ENCODE measurements around the gene KCNK6. TPM values are rescaled to one million over a fixed set of nuclear protein-coding genes. Genes with fewer than 3 reads are reported as not detected.
A peak's percentile ranks its signal among the peaks of the same experiment; 100 is the strongest.
"Not testable (repeated sequence)": the region's sequence is repeated elsewhere in the genome, so short reads cannot be mapped to it uniquely, and the experiment has no call there.

The KCNK6 gene
- total RNA-seq, 2 experiments from 2014 or later: 6.6 to 6.9 TPM

DNA sequence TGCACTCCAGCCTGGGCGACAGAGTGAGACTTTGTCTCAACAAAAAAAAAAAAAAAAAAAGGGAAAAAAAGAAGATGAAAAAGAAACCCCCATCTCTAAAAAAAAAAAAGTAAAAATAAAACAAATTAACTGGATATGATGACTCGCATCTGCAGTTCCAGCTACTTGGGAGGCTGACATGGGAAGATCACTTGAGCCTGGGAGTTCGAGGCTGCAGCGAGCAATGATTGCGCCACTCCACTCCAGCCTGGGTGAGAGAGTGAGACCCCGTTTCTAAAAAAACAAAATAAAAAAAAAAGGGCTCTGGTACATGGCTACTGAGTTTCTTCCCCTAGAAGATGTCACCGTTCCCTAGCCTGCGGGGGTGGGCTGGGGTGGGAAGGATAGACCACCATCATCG, 13.6 kb downstream of the KCNK6 start:
- no peak overlapping the region for H3K27ac Mint-ChIP-seq
- H3K36me3 Mint-ChIP-seq: peaks cover 5% of the 10 kb centered on the region
- H3K4me1 Mint-ChIP-seq: peaks cover 6% of the 10 kb centered on the region
- DNase-seq: no peak
- H3K27me3 Mint-ChIP-seq: no peaks in the 10 kb centered on the region
- H3K9me3 Mint-ChIP-seq: no peaks in the 10 kb centered on the region
- H3K4me3 Mint-ChIP-seq: no peak overlapping the region

DNA sequence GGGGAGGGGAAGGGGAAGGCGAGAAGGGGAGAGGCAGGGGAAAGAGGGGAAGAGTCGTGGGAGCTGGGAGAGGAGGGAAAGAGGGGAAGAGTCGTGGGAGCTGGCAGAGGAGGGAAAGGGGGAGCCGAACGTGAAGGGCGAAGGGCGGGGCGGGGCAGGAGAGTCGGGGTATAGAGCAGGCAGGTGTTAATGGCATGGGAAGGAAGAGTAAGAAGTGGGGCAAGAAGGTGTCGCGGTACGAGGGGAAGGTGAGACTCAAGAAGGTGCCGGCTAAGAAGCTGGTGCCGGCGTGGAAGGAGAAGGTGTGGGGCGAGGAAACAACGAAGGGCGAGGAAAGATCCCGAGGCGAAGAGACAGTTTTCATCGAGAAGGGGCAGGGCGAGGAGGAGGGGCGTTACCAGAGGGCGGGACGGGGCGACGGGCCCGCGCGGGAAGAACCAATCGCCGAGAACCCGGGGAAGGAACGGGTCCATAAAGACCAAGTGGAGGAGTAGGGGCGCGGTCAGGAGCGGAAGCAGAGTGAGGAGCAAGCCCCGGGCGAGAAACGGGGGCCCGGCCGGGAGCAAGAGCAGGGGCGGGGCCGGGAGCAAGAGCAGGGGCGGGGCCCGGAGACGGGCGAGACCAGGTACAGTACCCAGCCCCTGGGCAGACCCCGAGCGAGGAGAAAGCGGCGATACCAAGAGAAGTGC, 16.4 kb downstream of the KCNK6 start:
- peak; percentile 96 for DNase-seq
- Mint-ChIP-seq H3K4me1 (peaks cover 9% of the 10 kb centered on the region), H3K27me3 (no peaks in the 10 kb centered on the region), H3K9me3 (no peaks in the 10 kb centered on the region), H3K27ac (peak overlapping the region; percentile 99), H3K4me3 (peak overlapping the region; percentile 97), H3K36me3 (no peaks in the 10 kb centered on the region)

DNA sequence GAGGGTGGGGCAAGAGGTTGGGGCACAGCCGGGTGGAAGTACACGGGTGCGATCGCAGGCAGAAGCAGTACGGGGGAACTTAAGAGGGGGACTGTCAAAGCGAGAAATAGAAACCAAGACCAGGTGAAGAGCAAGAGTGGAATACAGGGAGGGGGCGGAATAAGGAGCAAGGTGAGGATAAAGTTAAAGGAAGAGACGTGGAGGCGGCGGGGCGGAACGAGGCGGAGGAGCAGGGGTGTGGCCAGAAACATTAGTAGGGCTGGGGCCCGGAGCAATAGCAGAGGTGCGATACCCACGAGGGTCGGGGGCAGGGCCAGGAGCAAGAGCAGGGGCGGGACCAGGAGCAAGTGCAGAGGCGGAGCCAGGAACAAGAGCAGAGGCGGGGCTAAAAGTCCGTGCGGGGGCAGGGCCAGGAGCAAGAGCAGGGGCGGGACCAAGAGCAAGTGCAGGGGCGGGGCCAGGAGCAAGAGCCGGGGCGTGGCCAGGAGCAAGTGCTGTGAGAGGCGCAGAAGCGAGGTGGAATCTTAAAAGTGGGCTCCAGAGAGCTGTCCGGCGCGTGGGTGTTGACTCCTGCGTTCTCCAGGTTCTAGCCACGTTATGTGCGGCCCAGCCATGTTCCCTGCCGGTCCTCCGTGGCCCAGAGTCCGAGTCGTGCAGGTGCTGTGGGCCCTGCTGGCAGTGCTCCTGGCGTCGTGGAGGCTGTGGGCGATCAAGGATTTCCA, 17.2 kb downstream of the KCNK6 start:
- H3K4me3 Mint-ChIP-seq: peak overlapping the region; percentile 97
- peak overlapping the region; percentile 99 for H3K27ac Mint-ChIP-seq
- H3K27me3 Mint-ChIP-seq: no peaks in the 10 kb centered on the region
- peak; percentile 95 for DNase-seq
- H3K9me3 Mint-ChIP-seq: no peaks in the 10 kb centered on the region
- peaks cover 9% of the 10 kb centered on the region for H3K4me1 Mint-ChIP-seq
- no peaks in the 10 kb centered on the region for H3K36me3 Mint-ChIP-seq

DNA sequence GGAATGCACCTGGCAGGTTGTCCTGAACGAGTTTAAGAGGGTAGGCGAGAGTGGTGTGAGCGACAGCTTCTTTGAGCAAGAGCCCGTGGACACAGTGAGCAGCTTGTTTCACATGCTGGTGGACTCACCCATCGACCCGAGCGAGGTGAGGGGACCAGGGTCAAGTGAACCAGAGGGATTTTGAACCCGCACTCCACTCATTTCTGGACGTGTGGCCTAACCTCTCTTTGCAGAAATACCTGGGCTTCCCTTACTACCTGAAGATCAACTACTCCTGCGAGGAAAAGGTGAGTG, 17.7 kb downstream of the KCNK6 start:
- Mint-ChIP-seq H3K4me3 (peak overlapping the region; percentile 97), H3K36me3 (no peaks in the 10 kb centered on the region), H3K27me3 (no peaks in the 10 kb centered on the region), H3K4me1 (peaks cover 9% of the 10 kb centered on the region), H3K9me3 (no peaks in the 10 kb centered on the region), H3K27ac (peak overlapping the region; percentile 99)
- no peak for DNase-seq

DNA sequence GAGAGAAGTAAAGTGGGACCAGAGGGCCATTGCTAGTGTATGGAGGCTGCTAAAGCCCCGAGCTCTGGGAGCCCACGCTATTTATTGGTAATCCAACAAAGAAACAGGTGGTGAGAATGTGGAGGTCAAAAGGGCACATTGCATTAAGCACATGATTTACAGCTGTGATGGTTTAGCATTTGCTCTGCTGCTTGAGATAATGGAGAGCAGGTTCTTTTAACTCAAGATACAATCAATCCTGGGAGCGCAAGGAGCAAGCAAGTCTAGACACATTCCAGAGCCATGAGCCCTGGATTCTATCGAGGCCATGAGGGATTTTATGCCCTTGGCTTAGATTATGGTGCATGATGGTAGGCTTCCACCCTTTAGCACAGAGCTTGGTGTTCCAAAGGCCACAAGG, 19.4 kb downstream of the KCNK6 start:
- not testable (repeated sequence) for H3K4me1 Mint-ChIP-seq, DNase-seq, H3K27me3 Mint-ChIP-seq, H3K27ac Mint-ChIP-seq, H3K4me3 Mint-ChIP-seq, H3K36me3 Mint-ChIP-seq, H3K9me3 Mint-ChIP-seq

DNA sequence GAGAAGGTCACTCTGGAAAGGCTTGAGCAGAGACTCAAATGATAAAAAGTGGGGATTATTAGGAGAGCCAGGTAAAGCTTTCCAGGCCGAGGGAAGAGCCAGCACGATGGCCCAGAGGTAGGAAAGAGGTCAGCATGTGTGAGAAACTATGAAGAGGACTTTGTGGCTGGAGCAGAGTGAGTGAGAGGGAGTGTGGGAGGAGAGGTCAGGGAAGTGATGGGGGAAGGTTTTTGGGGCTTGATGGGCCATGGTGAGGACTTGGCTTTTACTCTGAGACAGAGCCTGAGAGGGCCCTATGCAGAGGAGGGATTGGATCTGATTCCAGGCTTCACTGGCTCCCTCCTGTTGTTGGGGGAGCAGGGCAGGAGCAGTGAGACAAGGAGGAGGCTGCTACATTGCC, 21.3 kb downstream of the KCNK6 start:
- no peak for DNase-seq
- no peaks in the 10 kb centered on the region for H3K36me3 Mint-ChIP-seq
- no peak overlapping the region for H3K27ac Mint-ChIP-seq
- H3K4me3 Mint-ChIP-seq: no peak overlapping the region
- no peaks in the 10 kb centered on the region for H3K27me3 Mint-ChIP-seq
- no peaks in the 10 kb centered on the region for H3K9me3 Mint-ChIP-seq
- H3K4me1 Mint-ChIP-seq: peaks cover 9% of the 10 kb centered on the region

DNA sequence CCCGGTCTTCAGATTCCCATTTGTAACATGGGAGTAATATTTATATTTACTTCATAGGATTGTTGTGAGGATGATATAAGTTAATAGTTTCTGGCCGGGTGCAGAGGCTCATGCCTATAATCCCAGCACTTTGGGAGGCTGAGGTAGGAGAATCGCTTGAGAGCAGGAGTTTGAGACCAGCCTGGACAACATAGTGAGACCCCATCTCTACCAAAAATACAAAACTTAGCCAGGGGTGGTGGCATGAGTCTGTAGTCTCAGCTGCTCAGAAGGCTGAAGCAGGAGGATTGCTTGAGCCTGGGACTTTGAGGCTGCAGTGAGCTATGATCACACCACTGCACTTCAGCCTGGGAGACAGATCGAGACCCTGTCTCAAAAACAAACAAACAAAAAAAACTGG, 27.2 kb downstream of the KCNK6 start:
- H3K4me1 Mint-ChIP-seq: no peaks in the 10 kb centered on the region
- no peak overlapping the region for H3K27ac Mint-ChIP-seq
- no peaks in the 10 kb centered on the region for H3K36me3 Mint-ChIP-seq
- no peak overlapping the region for H3K4me3 Mint-ChIP-seq
- no peak for DNase-seq
- no peaks in the 10 kb centered on the region for H3K9me3 Mint-ChIP-seq
- no peaks in the 10 kb centered on the region for H3K27me3 Mint-ChIP-seq

DNA sequence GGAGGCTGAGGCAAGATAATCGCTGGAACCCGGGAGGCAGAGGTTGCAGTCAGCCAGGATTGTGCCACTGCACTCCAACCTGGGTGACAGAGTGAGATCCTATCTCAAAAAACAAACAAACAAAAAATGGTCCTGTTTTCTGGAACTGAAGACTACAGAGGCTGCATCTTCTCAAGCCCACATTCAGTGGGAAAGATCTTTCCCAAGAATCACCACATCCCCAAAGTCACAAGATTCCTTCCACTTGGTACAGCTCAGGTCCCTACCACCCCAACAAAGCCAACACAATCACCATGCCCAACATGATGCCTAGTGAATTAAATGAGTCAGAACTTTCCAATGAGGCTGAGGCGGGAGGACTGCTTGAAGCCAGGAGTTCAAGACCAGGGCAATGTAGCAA, 31.2 kb downstream of the KCNK6 start:
- no peaks in the 10 kb centered on the region for H3K27me3 Mint-ChIP-seq
- DNase-seq: no peak
- no peak overlapping the region for H3K4me3 Mint-ChIP-seq
- H3K4me1 Mint-ChIP-seq: no peaks in the 10 kb centered on the region
- H3K27ac Mint-ChIP-seq: no peak overlapping the region
- no peaks in the 10 kb centered on the region for H3K9me3 Mint-ChIP-seq
- no peaks in the 10 kb centered on the region for H3K36me3 Mint-ChIP-seq

DNA sequence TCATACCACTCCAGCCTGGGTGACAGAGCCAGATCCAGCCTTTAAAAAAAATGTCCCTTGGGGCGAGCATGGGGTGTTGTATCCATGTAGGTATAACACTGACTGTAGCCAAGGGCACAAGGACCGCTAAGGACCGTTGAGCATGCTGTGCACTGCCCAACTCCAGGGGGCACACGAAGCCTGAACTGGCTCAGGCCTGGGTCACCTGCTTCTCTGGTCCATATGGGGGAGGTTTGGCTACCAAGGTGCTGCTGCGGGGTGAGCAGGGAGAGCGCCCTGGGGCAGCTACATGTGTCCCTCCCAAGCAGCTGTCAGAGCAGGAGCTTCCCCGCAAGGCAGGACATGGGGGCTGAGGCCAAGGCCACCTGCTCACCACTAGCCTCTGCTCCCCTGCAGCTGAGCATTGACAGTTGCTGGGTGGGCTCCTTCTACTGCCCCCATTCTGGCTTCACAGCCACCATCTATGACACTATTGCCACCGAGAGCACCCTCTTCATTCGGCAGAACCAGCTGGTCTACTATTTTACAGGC, 32.3 kb downstream of the KCNK6 start:
- H3K4me1 Mint-ChIP-seq: no peaks in the 10 kb centered on the region
- no peak overlapping the region for H3K4me3 Mint-ChIP-seq
- H3K27ac Mint-ChIP-seq: no peak overlapping the region
- no peaks in the 10 kb centered on the region for H3K9me3 Mint-ChIP-seq
- DNase-seq: no peak
- H3K27me3 Mint-ChIP-seq: no peaks in the 10 kb centered on the region
- no peaks in the 10 kb centered on the region for H3K36me3 Mint-ChIP-seq

DNA sequence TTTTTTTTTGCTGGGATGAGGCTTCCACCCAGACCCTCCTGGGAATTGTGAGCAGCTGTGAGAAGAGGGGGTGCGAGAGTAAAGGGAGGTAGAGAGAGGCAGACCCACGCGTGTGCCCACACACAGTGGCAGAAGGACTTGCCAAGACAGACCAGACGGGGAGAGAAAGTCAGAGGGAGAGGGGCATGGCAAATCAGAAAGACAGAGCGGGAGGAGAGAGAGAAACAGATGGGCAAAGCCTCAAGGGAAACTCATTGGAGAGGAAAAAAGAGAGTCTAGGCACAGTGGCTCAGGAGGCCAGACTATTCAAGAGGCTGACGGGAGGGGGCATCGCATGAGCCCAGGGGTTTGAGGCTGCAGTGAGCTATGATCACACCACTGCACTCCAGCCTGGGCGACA, 33.0 kb downstream of the KCNK6 start:
- no peak overlapping the region for H3K27ac Mint-ChIP-seq
- no peaks in the 10 kb centered on the region for H3K27me3 Mint-ChIP-seq
- H3K4me1 Mint-ChIP-seq: no peaks in the 10 kb centered on the region
- no peaks in the 10 kb centered on the region for H3K36me3 Mint-ChIP-seq
- no peak overlapping the region for H3K4me3 Mint-ChIP-seq
- no peak for DNase-seq
- no peaks in the 10 kb centered on the region for H3K9me3 Mint-ChIP-seq

DNA sequence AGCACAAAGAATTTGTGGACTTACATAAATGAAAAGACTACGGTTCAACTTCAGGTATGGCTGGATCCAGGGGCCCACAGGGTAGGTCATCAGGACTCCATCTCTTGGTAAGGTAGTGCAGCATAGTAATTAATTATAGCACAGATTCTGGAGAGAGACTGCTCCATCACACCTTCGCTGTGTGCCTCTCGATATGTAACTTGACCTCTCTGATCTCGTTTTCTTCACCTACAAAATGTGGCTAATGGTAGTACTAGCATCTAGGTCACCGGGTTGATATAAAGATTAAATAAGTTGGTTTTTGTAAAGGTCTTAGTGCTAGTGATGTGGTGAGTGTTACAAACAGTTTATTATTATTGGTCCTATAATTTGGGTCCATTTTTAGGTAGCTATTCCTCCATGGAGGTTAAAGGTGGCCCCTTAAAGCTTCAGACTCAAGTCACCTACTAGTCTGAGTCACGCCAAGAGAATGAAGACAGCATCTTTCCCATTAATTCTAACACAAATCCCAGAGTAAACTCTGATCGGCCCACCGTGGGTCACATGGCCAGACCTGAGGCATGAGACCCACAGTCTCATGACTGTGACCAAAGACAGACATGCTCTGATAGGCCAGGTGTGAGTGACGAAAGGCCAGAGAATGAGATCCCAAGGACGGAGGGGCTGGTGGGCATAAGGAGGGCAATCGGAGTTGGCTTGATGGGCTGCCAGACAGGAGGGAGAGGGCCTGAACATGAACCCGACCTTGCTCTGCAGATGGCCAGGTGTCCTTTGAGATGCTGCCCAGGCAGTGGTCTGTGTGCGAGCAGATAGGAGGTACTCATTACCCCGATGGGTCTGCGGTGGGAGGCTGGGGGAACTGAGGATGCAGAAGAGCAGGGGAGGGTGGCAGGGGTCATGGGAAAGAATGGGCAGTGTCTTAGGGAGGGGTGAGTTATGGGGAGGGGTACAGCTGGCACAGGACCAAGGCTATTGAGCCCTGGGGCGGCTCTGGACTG, 36.4 kb downstream of the KCNK6 start:
- Mint-ChIP-seq H3K9me3 (no peaks in the 10 kb centered on the region), H3K36me3 (no peaks in the 10 kb centered on the region), H3K4me3 (no peak overlapping the region), H3K27ac (no peak overlapping the region), H3K4me1 (peaks cover 4% of the 10 kb centered on the region), H3K27me3 (peaks cover 18% of the 10 kb centered on the region)
- DNase-seq: no peak

DNA sequence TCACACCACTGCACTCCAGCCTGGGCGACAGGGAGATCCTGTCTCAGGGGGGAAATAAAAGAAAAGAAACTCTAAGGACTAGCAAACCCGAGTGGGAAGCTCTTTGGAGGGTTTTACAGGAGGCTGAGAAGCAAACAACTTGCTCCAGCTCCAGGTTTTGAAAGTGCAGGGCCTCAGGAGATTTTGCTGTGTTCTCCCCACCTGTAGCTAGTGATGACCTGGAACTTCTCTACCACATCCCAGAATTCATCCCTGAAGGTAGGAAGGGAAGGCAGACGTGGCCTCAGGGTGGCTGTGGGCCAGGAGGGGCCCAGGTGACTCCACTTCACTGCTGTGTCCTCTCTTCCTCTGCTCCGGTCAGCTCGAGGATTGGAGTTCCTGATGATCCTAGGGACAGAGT, 38.4 kb downstream of the KCNK6 start:
- no peak overlapping the region for H3K27ac Mint-ChIP-seq
- peaks cover 9% of the 10 kb centered on the region for H3K4me1 Mint-ChIP-seq

DNA sequence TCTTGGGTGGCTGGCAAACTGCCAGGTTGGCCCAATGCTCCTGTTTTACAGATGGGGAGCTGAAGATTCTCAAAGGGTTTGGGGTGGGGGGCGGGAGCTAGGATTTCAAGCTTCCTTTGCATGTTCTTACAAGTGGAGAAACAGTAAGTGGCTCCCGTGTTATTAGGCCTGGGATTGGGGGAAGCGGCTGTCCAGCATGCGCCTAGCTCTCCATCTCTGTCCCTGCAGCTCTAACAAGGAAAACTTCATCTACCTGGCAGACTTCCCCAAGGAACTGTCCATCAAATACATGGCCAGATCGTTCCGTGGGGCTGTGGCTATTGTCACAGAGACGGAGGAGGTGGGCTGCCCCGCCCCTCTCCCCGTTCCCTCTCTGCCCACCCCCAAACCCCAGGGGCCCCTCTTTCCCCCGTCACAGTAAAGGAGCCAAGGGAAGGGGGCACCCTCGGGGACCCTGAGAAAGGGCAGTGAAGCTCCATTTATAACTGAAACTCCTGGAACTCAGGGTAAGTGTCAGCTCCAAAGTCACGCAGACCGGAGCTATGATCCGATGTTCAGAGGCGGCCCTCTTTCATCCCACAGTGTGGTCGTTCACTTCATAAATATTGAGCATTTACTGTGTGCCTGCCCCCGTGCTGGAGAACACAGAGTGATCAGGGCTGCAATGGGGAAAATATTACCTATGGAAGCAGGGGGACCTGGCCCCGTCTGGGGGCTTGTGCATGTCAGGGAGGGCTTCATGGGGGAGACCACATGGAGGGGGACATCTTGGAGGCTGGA, 39.8 kb downstream of the KCNK6 start:
- no peaks in the 10 kb centered on the region for H3K9me3 Mint-ChIP-seq
- no peak for DNase-seq
- no peak overlapping the region for H3K4me3 Mint-ChIP-seq
- H3K27me3 Mint-ChIP-seq: peaks cover 24% of the 10 kb centered on the region
- no peak overlapping the region for H3K27ac Mint-ChIP-seq
- peaks cover 9% of the 10 kb centered on the region for H3K4me1 Mint-ChIP-seq
- H3K36me3 Mint-ChIP-seq: no peaks in the 10 kb centered on the region

More for the DNA sequence above, 38.4 kb downstream of the KCNK6 start:
- no peak for DNase-seq
- Mint-ChIP-seq H3K27me3 (peaks cover 24% of the 10 kb centered on the region), H3K36me3 (no peaks in the 10 kb centered on the region), H3K4me3 (no peak overlapping the region), H3K9me3 (no peaks in the 10 kb centered on the region)

DNA sequence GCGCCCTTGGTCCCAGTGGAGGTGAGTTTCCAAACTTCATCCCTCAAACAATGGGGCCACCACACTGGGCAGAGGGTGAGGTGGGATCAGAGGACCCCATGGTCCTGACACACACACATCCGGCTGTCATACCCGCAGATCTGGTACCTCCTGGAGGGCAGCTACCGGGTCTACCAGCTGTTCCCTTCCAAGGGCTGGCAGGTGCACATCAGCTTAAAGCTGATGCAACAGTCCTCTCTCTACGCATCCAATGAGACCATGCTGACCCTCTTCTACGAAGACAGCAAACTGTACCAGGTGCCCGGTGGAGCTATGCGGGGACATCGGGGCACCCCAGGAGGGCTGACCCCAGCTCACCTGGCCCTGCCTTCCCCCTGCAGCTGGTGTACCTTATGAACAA, 40.7 kb downstream of the KCNK6 start:
- no peak overlapping the region for H3K4me3 Mint-ChIP-seq
- H3K27me3 Mint-ChIP-seq: peaks cover 24% of the 10 kb centered on the region
- peaks cover 9% of the 10 kb centered on the region for H3K4me1 Mint-ChIP-seq
- no peak overlapping the region for H3K27ac Mint-ChIP-seq
- H3K9me3 Mint-ChIP-seq: no peaks in the 10 kb centered on the region
- no peaks in the 10 kb centered on the region for H3K36me3 Mint-ChIP-seq
- no peak for DNase-seq
